Neural cell (in vitro differentiated cells): ENCODE data around the gene RINT1. TPM values are rescaled to one million over a fixed set of nuclear protein-coding genes. Genes with fewer than 3 reads are reported as not detected.
A peak's percentile ranks its signal among the peaks of the same experiment; 100 is the strongest.

Experiments
- H2AFZ ChIP-seq: fragments of 200-600, 300-800 bp; sonication (generic), shearing (Covaris generic); 2 replicates; pipeline ENCODE4 v1.6.0; 2014; ENCODE audit warnings: low read depth, mild to moderate bottlenecking, antibody characterized with exemption, low read length, moderate library complexity
- H3F3A ChIP-seq: fragments of 200-600 bp; shearing (Covaris generic); 2 replicates; pipeline ENCODE4 v1.6.1; 2016; ENCODE audit warnings: mild to moderate bottlenecking, moderate library complexity, mixed read lengths, antibody characterized with exemption, low read length; ENCODE audit not compliant: insufficient read depth, poor library complexity, severe bottlenecking
- H3K27ac ChIP-seq: fragments of 200-600, 300-800 bp; sonication (generic), shearing (Covaris generic); 2 replicates; pipeline ENCODE4 v1.5.1; 2014; ENCODE audit warnings: mild to moderate bottlenecking, low read length, moderate library complexity
- H3K27me3 ChIP-seq: fragments of 300-800, 200-600 bp; sonication (generic), shearing (Covaris generic); 2 replicates; pipeline ENCODE4 v1.6.0; 2014; ENCODE audit warnings: mild to moderate bottlenecking, low read depth, low read length, moderate library complexity; ENCODE audit not compliant: insufficient read depth
- H3K36me3 ChIP-seq: fragments of 300-800, 200-600 bp; sonication (generic), shearing (Covaris generic); 2 replicates; pipeline ENCODE4 v1.5.1; 2014; ENCODE audit warnings: mild to moderate bottlenecking, antibody characterized with exemption, low read length, moderate library complexity; ENCODE audit not compliant: insufficient read depth
- H3K4me2 ChIP-seq: fragments of 300-800, 200-600 bp; sonication (generic), shearing (Covaris generic); 2 replicates; pipeline ENCODE4 v1.6.0; 2014; ENCODE audit warnings: mild to moderate bottlenecking, low read length
- H3K4me3 ChIP-seq: fragments of 300-800, 200-600 bp; sonication (generic), shearing (Covaris generic); 2 replicates; pipeline ENCODE4 v1.5.1; 2014; ENCODE audit warnings: mild to moderate bottlenecking, low read length, moderate library complexity
- H3K79me2 ChIP-seq: fragments of 200-600 bp; shearing (Covaris generic); replicated peaks from 2 replicates; pipeline ENCODE4 v1.6.0; 2014; ENCODE audit warnings: mild to moderate bottlenecking, low read length, moderate library complexity; ENCODE audit not compliant: insufficient read depth
- H3K9ac ChIP-seq: fragments of 300-800, 200-600 bp; sonication (generic), shearing (Covaris generic); 2 replicates; pipeline ENCODE4 v1.6.1; 2016; ENCODE audit warnings: mild to moderate bottlenecking, low read length, mixed read lengths
- H3K9me2 ChIP-seq: fragments of 200-600 bp; shearing (Covaris generic); 2 replicates; pipeline ENCODE4 v1.6.1; 2016; ENCODE audit warnings: mild to moderate bottlenecking, low read length, mixed read lengths; ENCODE audit not compliant: insufficient read depth
- H3K9me3 ChIP-seq: fragments of 200-600, 300-800 bp; sonication (generic), shearing (Covaris generic); 2 replicates; pipeline ENCODE4 v1.6.1; 2016; ENCODE audit warnings: mild to moderate bottlenecking, mixed run types, low read length, moderate library complexity, mixed read lengths
- H4K20me1 ChIP-seq: fragments of 200-600 bp; shearing (Covaris generic); 2 replicates; pipeline ENCODE4 v1.6.1; 2016; ENCODE audit warnings: mild to moderate bottlenecking, mixed run types; ENCODE audit not compliant: insufficient read depth
- EP300 ChIP-seq: fragments of 450-650 bp; conservative IDR thresholded peaks from 2 replicates; pipeline ENCODE4 v1.6.1; 2014; ENCODE audit warnings: antibody characterized with exemption, mild to moderate bottlenecking, moderate library complexity; ENCODE audit not compliant: poor library complexity, severe bottlenecking
- EZH2 ChIP-seq: fragments of 200-600, 300-800 bp; shearing (Covaris generic), sonication (generic); IDR thresholded peaks from 2 replicates; pipeline ENCODE4 v1.6.1; 2014; ENCODE audit warnings: antibody characterized with exemption, low read length, borderline replicate concordance, mild to moderate bottlenecking; ENCODE audit not compliant: insufficient read depth, poor library complexity, severe bottlenecking
- MXI1 ChIP-seq: fragments of 450-650 bp; conservative IDR thresholded peaks from 2 replicates; pipeline ENCODE4 v1.6.1; 2014; ENCODE audit warnings: antibody characterized with exemption, mild to moderate bottlenecking; ENCODE audit not compliant: poor library complexity, severe bottlenecking
- POLR2AphosphoS5 ChIP-seq: IDR thresholded peaks from 2 replicates; pipeline ENCODE4 v1.6.1; 2012
- RAD21 ChIP-seq: fragments of 450-650 bp; conservative IDR thresholded peaks from 2 replicates; pipeline ENCODE4 v1.6.1; 2014; ENCODE audit warnings: antibody characterized with exemption, mild to moderate bottlenecking, moderate library complexity
- SMC3 ChIP-seq: fragments of 450-650 bp; conservative IDR thresholded peaks from 2 replicates; pipeline ENCODE4 v1.6.1; 2014; ENCODE audit warnings: antibody characterized with exemption, mild to moderate bottlenecking, moderate library complexity; ENCODE audit not compliant: poor library complexity
- TAF1 ChIP-seq: IDR thresholded peaks from 2 replicates; pipeline ENCODE4 v1.6.1; 2012; ENCODE audit warnings: low read depth
- polyA minus RNA-seq: library from RNA; depleted of rRNA, polyadenylated mRNA; stranded (reverse); fragments of >200 nt; gene quantifications from 2 replicates; pipeline ENCODE4 v1.2.3, GENCODE V29; 2014
- polyA plus RNA-seq: library from polyadenylated mRNA; depleted of rRNA; stranded (reverse); fragments of >200 nt; gene quantifications from 2 replicates; pipeline ENCODE4 v1.2.3, GENCODE V29; 2014
- TF ChIP-seq, protein P1 (sequence below): fragments of 450-650 bp; IDR thresholded peaks from 2 replicates; pipeline ENCODE4 v1.5.1; 2014; ENCODE audit warnings: antibody characterized with exemption, mild to moderate bottlenecking, moderate library complexity; ENCODE audit not compliant: poor library complexity, severe bottlenecking
- TF ChIP-seq, protein P2 (sequence below): IDR thresholded peaks from 2 replicates; pipeline ENCODE4 v1.6.1; 2012; ENCODE audit warnings: borderline replicate concordance

Gene RINT1
- polyA plus RNA-seq (8.6 and 12.9 TPM in 2 replicates), polyA minus RNA-seq (22.9 and 24.0 TPM in 2 replicates)

DNA sequence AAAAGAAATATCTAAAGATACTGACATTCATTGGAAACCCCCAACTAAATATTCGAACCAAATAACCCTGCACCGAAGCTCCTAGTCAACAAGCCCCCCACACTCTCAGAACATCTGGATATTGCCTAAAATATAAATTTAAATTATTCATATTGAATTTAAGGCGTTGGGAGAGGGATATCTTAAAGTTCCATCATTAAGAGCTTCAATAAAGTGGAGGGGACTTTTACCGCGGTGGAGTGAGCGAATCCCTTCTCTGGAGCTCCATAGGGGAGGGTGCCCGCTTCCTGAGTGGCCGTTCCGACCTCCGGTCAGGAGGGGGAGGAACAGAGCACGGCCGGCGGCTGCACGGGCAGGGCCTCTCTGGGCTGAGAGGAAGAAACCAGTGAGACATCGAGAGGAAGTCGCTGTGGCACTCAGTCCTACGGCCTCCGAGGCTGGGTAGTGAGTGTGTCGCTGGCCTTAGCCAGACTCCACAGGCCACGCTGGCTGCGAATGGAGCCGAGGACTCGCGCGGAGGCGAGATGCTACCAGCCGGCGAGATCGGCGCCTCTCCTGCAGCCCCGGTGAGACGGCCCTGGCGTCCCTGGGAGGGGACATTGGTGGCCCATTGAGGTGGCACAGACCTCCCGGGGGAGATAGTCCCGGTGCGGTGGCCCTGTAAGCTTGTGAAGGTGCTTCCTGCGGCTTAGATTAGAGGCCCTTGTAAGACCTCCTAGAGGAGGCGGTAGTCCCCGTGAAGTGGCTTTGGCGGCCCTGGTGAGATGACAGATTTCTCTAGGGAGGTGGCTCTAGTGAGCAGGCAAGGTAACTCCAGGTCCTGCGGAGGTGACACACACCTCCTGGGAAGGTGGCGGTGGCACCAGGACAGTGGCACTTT lies at the start of gene RINT1:
TSS of gene RINT1 (plus strand) at position 410 of the 880 bp plus-strand sequence. CDS start at position 525, 115 bp downstream.
- TF ChIP-seq, protein P1, sequence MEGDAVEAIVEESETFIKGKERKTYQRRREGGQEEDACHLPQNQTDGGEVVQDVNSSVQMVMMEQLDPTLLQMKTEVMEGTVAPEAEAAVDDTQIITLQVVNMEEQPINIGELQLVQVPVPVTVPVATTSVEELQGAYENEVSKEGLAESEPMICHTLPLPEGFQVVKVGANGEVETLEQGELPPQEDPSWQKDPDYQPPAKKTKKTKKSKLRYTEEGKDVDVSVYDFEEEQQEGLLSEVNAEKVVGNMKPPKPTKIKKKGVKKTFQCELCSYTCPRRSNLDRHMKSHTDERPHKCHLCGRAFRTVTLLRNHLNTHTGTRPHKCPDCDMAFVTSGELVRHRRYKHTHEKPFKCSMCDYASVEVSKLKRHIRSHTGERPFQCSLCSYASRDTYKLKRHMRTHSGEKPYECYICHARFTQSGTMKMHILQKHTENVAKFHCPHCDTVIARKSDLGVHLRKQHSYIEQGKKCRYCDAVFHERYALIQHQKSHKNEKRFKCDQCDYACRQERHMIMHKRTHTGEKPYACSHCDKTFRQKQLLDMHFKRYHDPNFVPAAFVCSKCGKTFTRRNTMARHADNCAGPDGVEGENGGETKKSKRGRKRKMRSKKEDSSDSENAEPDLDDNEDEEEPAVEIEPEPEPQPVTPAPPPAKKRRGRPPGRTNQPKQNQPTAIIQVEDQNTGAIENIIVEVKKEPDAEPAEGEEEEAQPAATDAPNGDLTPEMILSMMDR: peak; percentile 91
- TF ChIP-seq MXI1 (peak; percentile 89), EZH2 (no peak), SMC3 (peak; percentile 63), POLR2AphosphoS5 (peak; percentile 93), TAF1 (peak; percentile 90), EP300 (peak; percentile 20), RAD21 (peak; percentile 46)
- TF ChIP-seq, protein P2, sequence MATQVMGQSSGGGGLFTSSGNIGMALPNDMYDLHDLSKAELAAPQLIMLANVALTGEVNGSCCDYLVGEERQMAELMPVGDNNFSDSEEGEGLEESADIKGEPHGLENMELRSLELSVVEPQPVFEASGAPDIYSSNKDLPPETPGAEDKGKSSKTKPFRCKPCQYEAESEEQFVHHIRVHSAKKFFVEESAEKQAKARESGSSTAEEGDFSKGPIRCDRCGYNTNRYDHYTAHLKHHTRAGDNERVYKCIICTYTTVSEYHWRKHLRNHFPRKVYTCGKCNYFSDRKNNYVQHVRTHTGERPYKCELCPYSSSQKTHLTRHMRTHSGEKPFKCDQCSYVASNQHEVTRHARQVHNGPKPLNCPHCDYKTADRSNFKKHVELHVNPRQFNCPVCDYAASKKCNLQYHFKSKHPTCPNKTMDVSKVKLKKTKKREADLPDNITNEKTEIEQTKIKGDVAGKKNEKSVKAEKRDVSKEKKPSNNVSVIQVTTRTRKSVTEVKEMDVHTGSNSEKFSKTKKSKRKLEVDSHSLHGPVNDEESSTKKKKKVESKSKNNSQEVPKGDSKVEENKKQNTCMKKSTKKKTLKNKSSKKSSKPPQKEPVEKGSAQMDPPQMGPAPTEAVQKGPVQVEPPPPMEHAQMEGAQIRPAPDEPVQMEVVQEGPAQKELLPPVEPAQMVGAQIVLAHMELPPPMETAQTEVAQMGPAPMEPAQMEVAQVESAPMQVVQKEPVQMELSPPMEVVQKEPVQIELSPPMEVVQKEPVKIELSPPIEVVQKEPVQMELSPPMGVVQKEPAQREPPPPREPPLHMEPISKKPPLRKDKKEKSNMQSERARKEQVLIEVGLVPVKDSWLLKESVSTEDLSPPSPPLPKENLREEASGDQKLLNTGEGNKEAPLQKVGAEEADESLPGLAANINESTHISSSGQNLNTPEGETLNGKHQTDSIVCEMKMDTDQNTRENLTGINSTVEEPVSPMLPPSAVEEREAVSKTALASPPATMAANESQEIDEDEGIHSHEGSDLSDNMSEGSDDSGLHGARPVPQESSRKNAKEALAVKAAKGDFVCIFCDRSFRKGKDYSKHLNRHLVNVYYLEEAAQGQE: peak; percentile 83
- Histone ChIP-seq H3K9me2 (no peaks in the 10 kb centered on the region), H3K4me3 (peak within 1 kb of the TSS; percentile 85), H3K9ac (peak within 1 kb of the TSS; percentile 90), H4K20me1 (peaks cover 4% of the 10 kb centered on the region), H3K79me2 (peaks cover 15% of the 10 kb centered on the region), H3K9me3 (no peaks in the 10 kb centered on the region), H3K27me3 (no peaks in the 10 kb centered on the region), H2AFZ (peak within 1 kb of the TSS; percentile 74), H3K27ac (peak within 1 kb of the TSS; percentile 81), H3K4me2 (peak within 1 kb of the TSS; percentile 89), H3K36me3 (no peaks in the 10 kb centered on the region), H3F3A (no peaks in the 10 kb centered on the region)

DNA sequence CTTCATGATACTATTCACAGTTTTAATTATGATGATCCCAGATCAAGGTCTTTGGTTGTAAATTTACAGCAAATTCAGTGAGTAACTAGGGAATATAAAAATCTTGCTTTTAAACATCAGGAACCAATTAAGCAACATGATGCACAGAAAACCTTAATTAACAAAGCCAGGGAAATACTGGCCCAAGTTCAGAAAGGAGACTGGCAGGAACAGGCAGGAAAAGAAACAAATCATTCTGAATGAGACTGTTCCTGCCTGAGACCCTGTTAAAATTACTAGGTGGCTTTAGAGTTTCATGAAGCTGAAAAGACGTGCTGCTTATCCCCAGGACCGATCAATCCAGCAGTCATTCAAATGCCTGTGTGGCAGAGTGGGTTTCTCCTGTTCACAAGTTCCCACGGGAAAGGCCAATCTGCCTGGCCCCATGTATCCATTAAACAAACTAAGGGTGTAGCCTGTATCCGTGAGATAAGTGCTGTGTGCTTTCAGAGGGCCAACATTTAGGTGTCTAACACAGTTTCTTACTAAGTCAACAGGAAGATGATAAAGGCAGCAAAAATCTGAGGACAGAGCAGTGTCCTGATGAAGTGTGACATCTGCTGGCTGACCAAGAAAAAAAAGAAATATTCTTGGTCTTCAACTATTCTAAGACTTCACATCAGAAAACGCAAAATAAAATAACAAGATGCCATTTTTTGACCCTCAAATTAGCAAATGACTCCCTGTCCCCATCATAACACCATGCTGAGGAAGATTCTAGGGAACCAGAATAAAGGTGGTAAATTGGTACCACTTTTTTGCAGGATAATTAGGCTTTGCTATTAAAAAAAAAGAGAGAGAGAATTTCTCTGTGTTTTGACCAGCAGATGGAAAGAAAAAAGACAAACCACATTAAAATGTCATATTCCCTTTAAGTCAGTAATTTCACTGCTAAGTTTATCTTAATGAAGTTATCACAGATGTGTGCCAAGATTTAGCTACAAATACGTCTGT lies 44.1 kb upstream of the RINT1 start:
- no peaks in the 10 kb centered on the region for H3K27me3 ChIP-seq
- no peak overlapping the region for H3K27ac ChIP-seq
- H3F3A ChIP-seq: no peaks in the 10 kb centered on the region
- no peak overlapping the region for H2AFZ ChIP-seq
- H3K79me2 ChIP-seq: no peaks in the 10 kb centered on the region
- TF ChIP-seq, protein P2: no peak
- TF ChIP-seq EZH2 (no peak), SMC3 (peak; percentile 81), RAD21 (peak; percentile 79)
- TF ChIP-seq, protein P1: peak; percentile 74
- no peak overlapping the region for H3K4me2 ChIP-seq
- H3K9me2 ChIP-seq: no peaks in the 10 kb centered on the region
- H3K9me3 ChIP-seq: no peaks in the 10 kb centered on the region
- no peaks in the 10 kb centered on the region for H3K36me3 ChIP-seq
- no peak overlapping the region for H3K4me3 ChIP-seq
- H3K9ac ChIP-seq: no peak overlapping the region
- no peaks in the 10 kb centered on the region for H4K20me1 ChIP-seq
